Endodermal cell (in vitro differentiated cells): Measurements from ENCODE around the gene SLC35D1. TPM values are rescaled to one million over a fixed set of nuclear protein-coding genes. Genes with fewer than 3 reads are reported as not detected.

Experiments
- DNase-seq: peaks from one replicate; pipeline ENCODE4 v3.0.0-alpha.2; 2017
- H3K27ac ChIP-seq: 2 replicates; pipeline ENCODE4 v1.5.1; 2013; ENCODE audit warnings: mild to moderate bottlenecking, low read depth, low read length, moderate library complexity
- H3K27me3 ChIP-seq: 2 replicates; pipeline ENCODE4 v1.6.1; 2013; ENCODE audit warnings: mild to moderate bottlenecking, low read length, moderate library complexity; ENCODE audit not compliant: insufficient read depth, control insufficient read depth, poor library complexity, severe bottlenecking
- H3K36me3 ChIP-seq: 2 replicates; pipeline ENCODE4 v1.7.0; 2013; ENCODE audit warnings: mild to moderate bottlenecking, low read length, moderate library complexity; ENCODE audit not compliant: control insufficient read depth, insufficient read depth
- H3K4me1 ChIP-seq: one replicate; pipeline ENCODE4 v1.7.0; 2013; ENCODE audit warnings: low read length; ENCODE audit not compliant: control insufficient read depth, insufficient read depth
- H3K4me3 ChIP-seq: 2 replicates; pipeline ENCODE4 v1.5.1; 2013; ENCODE audit warnings: mild to moderate bottlenecking, low read length, moderate library complexity
- H3K9ac ChIP-seq: 2 replicates; pipeline ENCODE4 v1.6.1; 2013; ENCODE audit warnings: mild to moderate bottlenecking, low read length, moderate library complexity; ENCODE audit not compliant: poor library complexity, severe bottlenecking; ENCODE audit errors: extremely low read depth
- H3K9me3 ChIP-seq: 2 replicates; pipeline ENCODE4 v1.6.1; 2013; ENCODE audit warnings: mild to moderate bottlenecking, low read length, moderate library complexity; ENCODE audit not compliant: control insufficient read depth
- H3K27ac Mint-ChIP-seq: 2 replicates; pipeline ENCODE4 v1.8.0; 2020; ENCODE audit warnings: mixed read lengths
- H3K27me3 Mint-ChIP-seq: 2 replicates; pipeline ENCODE4 v1.8.0; 2021; ENCODE audit warnings: mild to moderate bottlenecking, mixed read lengths; ENCODE audit not compliant: insufficient read depth
- H3K36me3 Mint-ChIP-seq: 2 replicates; pipeline ENCODE4 v1.8.0; 2020; ENCODE audit warnings: low read depth, mixed read lengths
- H3K4me1 Mint-ChIP-seq: 2 replicates; pipeline ENCODE4 v1.8.0; 2020; ENCODE audit warnings: mixed read lengths
- H3K4me3 Mint-ChIP-seq: 2 replicates; pipeline ENCODE4 v1.8.0; 2020; ENCODE audit warnings: mild to moderate bottlenecking, moderate library complexity, mixed read lengths
- H3K9me3 Mint-ChIP-seq: 2 replicates; pipeline ENCODE4 v1.8.0; 2020; ENCODE audit warnings: mild to moderate bottlenecking, mixed read lengths
- WGBS, 2 experiments: methylation state at CpG; one replicate each; pipeline versions ENCODE4 v1.1.5 to v1.1.7; 2013; ENCODE audit warnings: missing lambda C conversion rate in 2 of 2, mixed read lengths in 1 of 2; ENCODE audit not compliant: insufficient coverage in 1 of 2, insufficient read length in 1 of 2; 5-methylcytosine and 5-hydroxymethylcytosine counted together
- total RNA-seq, 2 donors: library from RNA; stranded (reverse); fragmentation: NEBNext Ultra II Directional in 1 of 2; extraction: Animal tissue kit (Norgen Biotek cat#: 25700) in 1 of 2; gene quantifications; 2 replicates in 1 of 2; 3 replicates in 1 of 2; pipeline ENCODE4 v1.2.1, GENCODE V29; 2021
- TF ChIP-seq, protein P1 (sequence below): fragments of 200-600 bp; sonication (generic); conservative IDR thresholded peaks from 2 replicates; pipeline ENCODE4 v1.5.0; 2021; ENCODE audit warnings: antibody characterized with exemption, mild to moderate bottlenecking

The SLC35D1 gene
- total RNA-seq, 2 donors from 2014 or later: 5.5 to 5.9 TPM

DNA sequence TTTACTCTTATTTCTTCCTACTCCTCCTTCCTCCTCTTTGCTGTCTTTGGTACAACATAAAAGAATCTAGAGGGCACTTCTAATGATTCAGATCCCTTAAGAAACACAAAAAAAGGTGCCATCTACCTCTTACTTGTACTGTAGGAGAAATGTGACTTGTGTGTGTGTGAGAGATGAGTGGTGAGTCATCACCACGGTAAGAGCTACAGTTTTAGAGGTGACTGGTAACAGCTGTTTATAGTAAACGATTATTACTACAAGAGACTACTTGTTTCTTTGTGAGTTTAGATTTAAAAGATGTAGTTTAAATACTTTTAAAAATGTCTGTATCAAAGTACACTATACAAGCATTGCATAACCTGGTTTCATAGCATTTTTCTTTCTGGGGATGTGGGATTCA, 40.4 kb downstream of the SLC35D1 start:
- no peak overlapping the region for H3K4me3 Mint-ChIP-seq
- no peak overlapping the region for H3K27ac ChIP-seq
- H3K4me1 ChIP-seq: no peaks in the 10 kb centered on the region
- TF ChIP-seq, protein P1, sequence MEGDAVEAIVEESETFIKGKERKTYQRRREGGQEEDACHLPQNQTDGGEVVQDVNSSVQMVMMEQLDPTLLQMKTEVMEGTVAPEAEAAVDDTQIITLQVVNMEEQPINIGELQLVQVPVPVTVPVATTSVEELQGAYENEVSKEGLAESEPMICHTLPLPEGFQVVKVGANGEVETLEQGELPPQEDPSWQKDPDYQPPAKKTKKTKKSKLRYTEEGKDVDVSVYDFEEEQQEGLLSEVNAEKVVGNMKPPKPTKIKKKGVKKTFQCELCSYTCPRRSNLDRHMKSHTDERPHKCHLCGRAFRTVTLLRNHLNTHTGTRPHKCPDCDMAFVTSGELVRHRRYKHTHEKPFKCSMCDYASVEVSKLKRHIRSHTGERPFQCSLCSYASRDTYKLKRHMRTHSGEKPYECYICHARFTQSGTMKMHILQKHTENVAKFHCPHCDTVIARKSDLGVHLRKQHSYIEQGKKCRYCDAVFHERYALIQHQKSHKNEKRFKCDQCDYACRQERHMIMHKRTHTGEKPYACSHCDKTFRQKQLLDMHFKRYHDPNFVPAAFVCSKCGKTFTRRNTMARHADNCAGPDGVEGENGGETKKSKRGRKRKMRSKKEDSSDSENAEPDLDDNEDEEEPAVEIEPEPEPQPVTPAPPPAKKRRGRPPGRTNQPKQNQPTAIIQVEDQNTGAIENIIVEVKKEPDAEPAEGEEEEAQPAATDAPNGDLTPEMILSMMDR: no peak
- no peak for DNase-seq
- no peak overlapping the region for H3K4me3 ChIP-seq
- no peak overlapping the region for H3K9ac ChIP-seq
- H3K27me3 Mint-ChIP-seq: no peaks in the 10 kb centered on the region
- peaks cover 33% of the 10 kb centered on the region for H3K36me3 ChIP-seq
- no peaks in the 10 kb centered on the region for H3K9me3 Mint-ChIP-seq
- peaks cover 16% of the 10 kb centered on the region for H3K36me3 Mint-ChIP-seq
- no peak overlapping the region for H3K27ac Mint-ChIP-seq
- H3K4me1 Mint-ChIP-seq: peaks cover 2% of the 10 kb centered on the region
- H3K9me3 ChIP-seq: no peaks in the 10 kb centered on the region
- WGBS, 2 experiments: 80 to 93% methylated on average over 1 to 2 of the region's 2 CpGs
- no peaks in the 10 kb centered on the region for H3K27me3 ChIP-seq

DNA sequence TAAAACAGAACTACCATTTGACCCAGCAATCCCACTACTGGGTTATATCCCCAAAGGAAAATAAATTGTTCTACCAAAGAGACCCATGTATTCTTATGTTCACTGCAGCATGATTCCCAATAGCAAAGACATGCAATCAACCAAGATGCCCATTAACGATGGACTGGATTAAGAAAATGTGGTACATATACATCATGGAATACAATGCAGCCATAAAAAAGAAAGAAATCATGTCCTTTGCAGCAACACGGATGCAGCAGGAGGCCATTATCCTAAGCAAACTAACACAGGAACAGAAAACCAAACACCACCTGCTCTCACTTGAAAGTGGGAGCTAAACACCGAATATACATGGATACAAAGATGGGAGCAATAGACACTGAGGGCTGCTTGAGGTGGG, 44.2 kb downstream of the SLC35D1 start:
- TF ChIP-seq, protein P1: no peak
- peaks cover 28% of the 10 kb centered on the region for H3K36me3 Mint-ChIP-seq
- H3K4me1 Mint-ChIP-seq: peaks cover 3% of the 10 kb centered on the region
- no peak overlapping the region for H3K27ac Mint-ChIP-seq
- 90% methylated on average over 3 of the region's 3 CpGs; no CpG with 5 or more reads in 1 of the 2 experiments for WGBS, 2 experiments
- no peak overlapping the region for H3K4me3 Mint-ChIP-seq
- no peak for DNase-seq
- Histone ChIP-seq H3K27ac (no peak overlapping the region), H3K4me3 (no peak overlapping the region), H3K9ac (no peak overlapping the region), H3K27me3 (no peaks in the 10 kb centered on the region), H3K4me1 (no peaks in the 10 kb centered on the region), H3K9me3 (no peaks in the 10 kb centered on the region), H3K36me3 (peaks cover 25% of the 10 kb centered on the region)
- H3K9me3 Mint-ChIP-seq: no peaks in the 10 kb centered on the region
- H3K27me3 Mint-ChIP-seq: no peaks in the 10 kb centered on the region

DNA sequence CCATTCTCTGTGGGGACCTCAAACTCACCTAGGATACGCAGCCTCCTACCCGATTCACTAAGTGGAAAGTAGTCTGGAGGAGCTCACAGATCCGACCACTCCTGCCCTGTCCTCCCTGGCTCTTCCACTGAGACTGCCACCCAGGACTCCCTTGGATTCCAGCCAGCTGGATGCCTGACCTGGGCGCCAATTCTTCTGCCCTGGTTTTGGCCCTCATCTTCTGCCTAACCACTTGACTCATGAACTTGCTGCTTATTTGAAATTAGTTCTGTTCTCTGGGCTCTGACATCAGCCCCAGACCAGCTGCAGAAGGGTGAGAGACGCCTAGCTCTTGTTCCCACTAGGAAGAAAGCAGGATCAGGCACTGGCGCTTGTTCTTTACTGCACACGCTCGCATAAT, 48.9 kb downstream of the SLC35D1 start:
- TF ChIP-seq, protein P1: no peak
- Mint-ChIP-seq H3K27me3 (no peaks in the 10 kb centered on the region), H3K4me1 (peaks cover 18% of the 10 kb centered on the region), H3K36me3 (peaks cover 25% of the 10 kb centered on the region), H3K27ac (no peak overlapping the region), H3K9me3 (no peaks in the 10 kb centered on the region), H3K4me3 (no peak overlapping the region)
- DNase-seq: no peak
- WGBS, 2 experiments: 77 to 84% methylated on average over 8 of the region's 8 CpGs
- H3K4me3 ChIP-seq: no peak overlapping the region
- H3K27me3 ChIP-seq: no peaks in the 10 kb centered on the region
- no peak overlapping the region for H3K27ac ChIP-seq
- no peaks in the 10 kb centered on the region for H3K4me1 ChIP-seq
- no peak overlapping the region for H3K9ac ChIP-seq
- no peaks in the 10 kb centered on the region for H3K9me3 ChIP-seq
- H3K36me3 ChIP-seq: peaks cover 13% of the 10 kb centered on the region
